Heart left ventricle (tissue), 13 donors: Measurements from ENCODE around the gene GGA2.

Experiments used
- CTCF ChIP-seq, 12 donors: fragments of 200-600 bp; sonication (generic) in 4 of 12; IDR thresholded peaks; one replicate each; pipeline versions ENCODE4 v1.5.0 to v1.8.0; 2018 to 2022; ENCODE audit warnings: antibody characterized with exemption in 12 of 12, mild to moderate bottlenecking in 5 of 12
- POLR2A ChIP-seq, 2 donors: fragments of 450-650 bp; IDR thresholded peaks; one replicate each; pipeline ENCODE4 v1.6.1; 2017; ENCODE audit warnings: antibody characterized with exemption in 2 of 2, mild to moderate bottlenecking in 2 of 2, moderate library complexity in 2 of 2
- donor health status: ischemic (EF 13 %, LVEDD 7.1; RV severe dilation, severe dysfunction).
- donor health status: DM: no; HTN: yes; CAD: no.
- donor health status: DM: no; HTN: no; CAD: no.
- donor health status: ischemic (EF 25% LVEDD 6.9; RV normal size, moderate dysfunction).
- donor health status: ischemic (EF 25% LVEDD 5.7; RV mildly dilated, moderate dysfunction).
- donor health status: ischemic (EF 35%, LVEDD 5.7; RV mildly dilated, moderate dysfunction).
- donor health status: nonischemic (EF 11% LVEDD 7.7; RV severe dilation, severe dysfunction).
- donor health status: DM: yes; HTN: yes; CAD: no.
- donor health status: PGD.
- donor health status: ischemic (EF 29% LVEDD 5.4; RV normal size, mild dysfunction).
- donor health status: nonischemic (EF 23%, LVEDD 6.1; RV moderate dilation, normal function).

- no peak for TF ChIP-seq POLR2A (IDR thresholded peaks at IDR 0.05)
- TF ChIP-seq CTCF (IDR thresholded peaks at IDR 0.05), result no peak
Measured at GRCh38 chr16:23521965-23522364, 11.7 kb upstream of the GGA2 start.
